ENCODE results near the gene FOXD3. TPM values are rescaled to one million over a fixed set of nuclear protein-coding genes. Genes with fewer than 3 reads are reported as not detected.

The FOXD3 gene
- total and polyA plus RNA-seq, 9 donors: 0.20 to 0.79 (median 0.42) TPM; not detected in 3

DNA sequence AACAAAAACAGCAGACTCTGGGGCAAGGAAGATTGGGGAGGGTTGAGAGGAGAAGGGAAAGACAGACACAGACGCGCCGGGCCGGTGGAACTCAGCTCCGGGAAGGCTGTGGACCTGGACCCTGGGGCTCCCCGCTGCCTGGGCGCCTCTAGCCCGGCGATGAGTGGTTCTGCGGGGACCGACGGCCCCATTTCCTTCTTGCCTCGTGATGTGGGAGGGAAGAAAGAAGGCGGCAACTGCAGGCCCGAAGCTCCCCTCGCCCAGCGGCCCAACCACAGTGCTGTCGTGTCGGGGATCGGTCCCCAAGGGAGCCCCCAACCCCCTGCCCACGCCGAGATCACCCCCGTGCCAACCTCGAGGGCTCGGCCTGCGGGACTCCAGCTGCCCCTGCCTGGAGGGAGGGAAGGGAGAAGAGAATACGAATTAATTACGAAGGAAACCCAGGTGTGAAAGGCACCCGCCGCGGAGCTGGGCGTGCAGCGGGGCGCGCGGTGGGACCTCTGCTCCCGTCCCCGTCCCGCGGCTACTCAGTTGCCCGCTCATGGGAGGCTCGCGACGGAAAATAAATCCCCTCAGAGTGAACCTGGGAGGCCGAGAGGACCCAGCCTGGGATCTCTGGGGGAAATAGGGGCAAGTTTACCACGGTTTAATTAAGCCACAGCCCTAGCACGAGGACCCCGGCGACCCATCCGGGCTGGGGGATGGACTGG lies 7.4 kb downstream of the FOXD3 start:
- peaks cover 0 to 4% of the 10 kb centered on the region in 2 donors for H3K9me3 ChIP-seq
- intact Hi-C loops (cut with DNase I): no loop called here
- no peak for TF ChIP-seq EP300 (IDR thresholded peaks at IDR 0.05)
- TF ChIP-seq POLR2A (IDR thresholded peaks at IDR 0.05): no peak
- TF ChIP-seq, protein P1, sequence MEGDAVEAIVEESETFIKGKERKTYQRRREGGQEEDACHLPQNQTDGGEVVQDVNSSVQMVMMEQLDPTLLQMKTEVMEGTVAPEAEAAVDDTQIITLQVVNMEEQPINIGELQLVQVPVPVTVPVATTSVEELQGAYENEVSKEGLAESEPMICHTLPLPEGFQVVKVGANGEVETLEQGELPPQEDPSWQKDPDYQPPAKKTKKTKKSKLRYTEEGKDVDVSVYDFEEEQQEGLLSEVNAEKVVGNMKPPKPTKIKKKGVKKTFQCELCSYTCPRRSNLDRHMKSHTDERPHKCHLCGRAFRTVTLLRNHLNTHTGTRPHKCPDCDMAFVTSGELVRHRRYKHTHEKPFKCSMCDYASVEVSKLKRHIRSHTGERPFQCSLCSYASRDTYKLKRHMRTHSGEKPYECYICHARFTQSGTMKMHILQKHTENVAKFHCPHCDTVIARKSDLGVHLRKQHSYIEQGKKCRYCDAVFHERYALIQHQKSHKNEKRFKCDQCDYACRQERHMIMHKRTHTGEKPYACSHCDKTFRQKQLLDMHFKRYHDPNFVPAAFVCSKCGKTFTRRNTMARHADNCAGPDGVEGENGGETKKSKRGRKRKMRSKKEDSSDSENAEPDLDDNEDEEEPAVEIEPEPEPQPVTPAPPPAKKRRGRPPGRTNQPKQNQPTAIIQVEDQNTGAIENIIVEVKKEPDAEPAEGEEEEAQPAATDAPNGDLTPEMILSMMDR (IDR thresholded peaks at IDR 0.05): no peak
- no peaks in the 10 kb centered on the region for H3K27me3 ChIP-seq
- H3K27ac ChIP-seq: no peak overlapping the region
- WGBS, 3 donors: 4 to 6% (median 4%) methylated on average over 42 to 50 of the region's 50 CpGs
- H3K36me3 ChIP-seq: no peaks in the 10 kb centered on the region
- no peak overlapping the region for H3K4me3 ChIP-seq
- no peaks in the 10 kb centered on the region for H3K4me1 ChIP-seq (ENCODE audit: insufficient read depth)
- DNase-seq: no peak

DNA sequence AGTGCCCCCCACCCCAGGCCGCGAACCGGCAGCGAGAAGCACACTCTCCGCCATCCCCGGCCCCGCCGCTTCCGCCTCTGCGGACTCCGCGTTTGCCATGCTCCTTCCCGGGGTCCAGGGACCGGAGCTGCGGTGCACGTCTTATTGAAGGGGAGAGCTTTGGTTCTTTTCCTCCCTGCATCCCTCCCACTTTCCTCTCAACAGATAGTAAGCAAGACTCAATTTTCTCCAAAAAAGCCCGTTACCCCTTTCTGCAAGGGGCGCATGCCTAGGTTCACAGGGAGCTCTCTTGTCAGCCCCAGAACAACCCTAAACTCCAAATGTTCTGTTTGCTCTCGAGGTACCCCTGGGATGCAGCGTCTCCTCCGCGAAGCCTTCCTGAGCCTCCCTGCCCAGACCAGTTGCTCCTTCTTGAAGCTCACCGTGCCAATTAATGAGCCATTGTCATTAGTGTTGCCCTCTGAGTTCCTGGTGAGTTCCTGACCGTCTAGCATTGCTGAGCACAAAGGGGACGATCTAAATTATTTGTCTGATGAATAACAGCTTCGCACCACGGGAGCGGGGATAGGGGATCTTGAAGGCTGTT lies 8.1 kb downstream of the FOXD3 start:
- Histone ChIP-seq H3K27me3 (no peaks in the 10 kb centered on the region), H3K27ac (no peak overlapping the region), H3K4me3 (no peak overlapping the region)

DNA sequence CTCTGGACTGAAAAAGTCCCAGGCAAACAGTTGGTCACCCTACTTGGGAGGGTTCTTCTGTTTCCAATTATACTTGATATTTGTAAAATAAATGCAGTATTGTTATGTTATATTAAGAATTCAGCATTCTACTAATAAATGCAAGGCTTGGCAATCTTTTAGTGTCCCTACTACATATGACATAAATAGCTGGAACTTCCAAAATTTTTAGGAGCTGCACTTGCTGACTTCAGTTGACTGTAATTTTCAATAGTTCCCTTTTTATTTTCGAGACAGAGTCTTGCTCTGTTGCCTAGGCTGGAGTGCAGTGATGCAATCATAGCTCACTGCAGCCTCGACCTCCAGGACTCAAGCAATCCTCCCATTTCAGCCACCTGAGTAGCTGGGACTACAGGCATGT lies 20.0 kb downstream of the FOXD3 start:
- H3K4me3 ChIP-seq: no peak overlapping the region
- intact Hi-C loops (cut with DNase I): no loop called here
- H3K36me3 ChIP-seq: no peaks in the 10 kb centered on the region
- H3K27ac ChIP-seq: no peak overlapping the region
- no peak for TF ChIP-seq EP300 (IDR thresholded peaks at IDR 0.05)
- TF ChIP-seq, protein P1 (IDR thresholded peaks at IDR 0.05): no peak
- TF ChIP-seq POLR2A (IDR thresholded peaks at IDR 0.05): no peak
- H3K9me3 ChIP-seq: no peaks in the 10 kb centered on the region
- no peaks in the 10 kb centered on the region for H3K27me3 ChIP-seq
- no peaks in the 10 kb centered on the region for H3K4me1 ChIP-seq (ENCODE audit: insufficient read depth)
- 49 to 57% (median 57%) methylated on average over 2 of the region's 2 CpGs for WGBS, 3 donors
- no peak for DNase-seq

More for the DNA sequence above, 8.1 kb downstream of the FOXD3 start:
- TF ChIP-seq POLR2A (IDR thresholded peaks at IDR 0.05) (no peak), EP300 (IDR thresholded peaks at IDR 0.05) (no peak)
- TF ChIP-seq, protein P1 (IDR thresholded peaks at IDR 0.05): no peak
- Histone ChIP-seq H3K9me3 (peaks cover 0 to 4% of the 10 kb centered on the region in 2 donors), H3K36me3 (no peaks in the 10 kb centered on the region), H3K4me1 (ENCODE audit: insufficient read depth) (no peaks in the 10 kb centered on the region)
- intact Hi-C loops (cut with DNase I): no loop called here
- 3 to 6% (median 6%) methylated on average over 28 of the region's 28 CpGs for WGBS, 3 donors
- no peak for DNase-seq

DNA sequence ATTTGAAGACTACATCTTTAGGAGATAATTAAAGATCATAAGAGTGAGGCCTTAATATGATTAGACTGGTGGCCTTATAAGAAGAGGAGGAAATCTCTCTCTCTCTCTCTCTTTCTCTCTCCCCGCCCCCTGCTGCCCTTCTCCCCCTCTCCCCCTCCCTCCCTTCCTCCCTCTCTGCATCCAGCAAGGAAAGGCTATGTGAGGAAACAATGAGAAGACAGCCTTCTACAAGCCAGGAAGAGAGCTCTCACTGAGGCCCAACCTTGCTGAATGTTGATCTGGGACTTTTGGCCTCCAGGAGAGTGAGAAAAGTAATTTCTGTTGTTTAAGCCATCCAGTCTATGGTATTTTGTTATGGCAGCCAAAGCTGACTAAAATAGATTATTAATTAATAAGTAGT lies 21.6 kb downstream of the FOXD3 start:
- no peaks in the 10 kb centered on the region for H3K27me3 ChIP-seq
- intact Hi-C loops (cut with DNase I): no loop called here
- H3K27ac ChIP-seq: no peak overlapping the region

More for the DNA sequence above, 21.6 kb downstream of the FOXD3 start:
- Histone ChIP-seq H3K9me3 (no peaks in the 10 kb centered on the region), H3K4me3 (no peak overlapping the region), H3K4me1 (ENCODE audit: insufficient read depth) (no peaks in the 10 kb centered on the region), H3K36me3 (no peaks in the 10 kb centered on the region)
- DNase-seq: no peak
- 11 to 30% (median 22%) methylated on average over 1 of the region's 1 CpG for WGBS, 3 donors
- no peak for TF ChIP-seq POLR2A (IDR thresholded peaks at IDR 0.05)
- TF ChIP-seq, protein P1 (IDR thresholded peaks at IDR 0.05): no peak
- no peak for TF ChIP-seq EP300 (IDR thresholded peaks at IDR 0.05)
